Erythroblast (primary cell): ENCODE measurements around the gene RGS7BP.
"Not testable (repeated sequence)": the region's sequence is repeated elsewhere in the genome, so short reads cannot be mapped to it uniquely, and the experiment has no call there.

ENCODE experiments used
- DNase-seq, 2 experiments: peaks; one replicate each; lab custom pipeline; 2025; lab: John Stamatoyannopoulos, UW
- GATA1 ChIP-seq: IDR thresholded peaks from 2 replicates; pipeline ENCODE4 v1.6.1; 2011; ENCODE audit warnings: low read depth, mild to moderate bottlenecking, control low read depth, low read length, moderate library complexity
- POLR2A ChIP-seq: IDR thresholded peaks from 2 replicates; pipeline ENCODE4 v1.6.1; 2011; ENCODE audit warnings: mild to moderate bottlenecking, low read length

Gene RGS7BP

DNA sequence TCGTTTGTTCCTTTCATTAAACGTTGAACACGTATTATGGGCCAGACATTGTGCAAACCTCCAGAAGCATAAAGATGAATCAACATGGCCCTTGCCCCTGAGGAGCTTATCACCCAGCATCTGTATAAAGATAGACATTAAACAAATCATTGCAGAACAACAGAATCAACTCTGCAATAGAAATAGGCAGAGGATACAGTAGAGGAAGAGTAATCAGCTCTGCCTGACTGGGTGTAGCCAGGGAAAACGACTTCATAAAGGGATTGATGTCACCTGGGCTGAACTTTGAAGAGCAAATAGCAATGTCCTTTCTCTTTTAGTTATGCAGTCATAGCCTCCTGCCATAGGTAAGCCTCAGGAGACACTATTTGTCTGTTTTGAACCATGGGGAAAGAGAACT, 13.4 kb downstream of the RGS7BP start:
- no peak for TF ChIP-seq GATA1
- TF ChIP-seq POLR2A, result no peak
- no peak for DNase-seq

DNA sequence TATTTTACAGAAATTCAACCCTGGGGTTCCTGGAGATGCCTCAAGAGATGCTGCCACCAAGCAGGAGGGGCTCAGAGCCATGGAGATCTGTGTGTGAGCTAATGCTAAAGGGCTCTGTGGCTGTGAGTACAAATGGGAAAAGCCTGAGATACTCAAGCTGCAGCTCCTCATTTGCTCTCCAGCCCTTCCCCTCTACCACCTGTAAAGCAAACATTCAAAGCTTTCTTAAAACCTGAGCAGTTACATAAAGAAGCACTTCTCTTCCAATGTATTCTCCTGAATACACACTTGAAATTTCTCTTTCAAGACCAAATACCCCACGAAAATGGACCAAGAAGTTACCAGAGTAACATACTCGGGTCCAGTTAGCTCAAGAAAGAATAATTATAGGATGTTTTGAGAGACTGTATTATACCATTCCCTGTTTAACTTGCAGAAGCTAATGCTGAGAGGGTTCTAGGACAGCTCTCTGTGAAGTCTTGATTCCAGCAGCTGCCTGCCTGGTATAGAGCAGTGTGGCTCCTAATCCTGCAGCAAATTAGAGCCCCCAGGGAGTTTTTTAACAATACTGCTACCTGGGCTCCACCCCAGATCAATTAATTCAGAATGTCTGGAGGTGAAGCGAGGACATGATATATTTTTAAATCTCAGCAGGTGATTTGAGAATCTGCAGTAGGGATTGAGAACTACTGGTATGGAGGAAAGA, 21.1 kb downstream of the RGS7BP start:
- DNase-seq, result no peak

DNA sequence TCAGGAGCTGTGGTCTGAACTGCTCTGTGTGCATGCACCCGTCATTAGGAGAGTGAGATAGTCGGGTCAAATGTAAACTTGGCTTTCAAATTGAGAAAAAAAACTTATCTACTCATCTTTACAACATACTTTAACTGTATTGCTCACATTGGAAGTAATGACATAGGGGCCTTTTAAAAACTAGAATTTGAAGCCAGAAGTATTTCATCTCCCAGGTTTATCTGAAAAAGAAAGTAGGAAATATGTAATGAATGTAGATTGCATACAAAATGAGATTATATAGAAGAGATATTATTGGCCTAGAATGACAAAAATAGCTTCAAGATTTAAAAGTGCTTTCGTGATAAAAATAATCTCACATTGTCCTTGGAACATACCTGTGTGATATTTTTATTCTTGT, 24.3 kb downstream of the RGS7BP start:
- no peak for DNase-seq
- TF ChIP-seq GATA1 (no peak), POLR2A (no peak)

More for the DNA sequence above, 21.1 kb downstream of the RGS7BP start:
- TF ChIP-seq POLR2A, result no peak
- no peak for TF ChIP-seq GATA1

DNA sequence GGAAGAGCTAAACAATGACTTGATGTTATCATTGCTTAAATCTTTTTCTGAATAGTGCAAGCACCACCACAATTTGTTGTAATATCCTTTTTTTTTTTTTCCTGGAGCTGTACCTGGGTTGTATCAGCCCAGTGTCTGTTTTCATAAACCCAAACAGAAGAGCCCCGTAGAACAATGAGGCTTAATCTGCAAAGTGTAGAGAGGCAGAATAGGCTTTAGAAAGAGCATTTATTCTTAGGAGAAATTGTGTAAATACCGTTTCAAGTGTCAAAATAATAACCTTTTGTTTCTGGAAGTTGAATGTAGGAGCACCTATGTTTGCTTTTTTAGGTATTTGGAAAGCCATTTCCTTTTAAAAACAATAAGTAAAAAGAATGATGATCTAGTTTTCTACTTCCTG, 26.4 kb downstream of the RGS7BP start:
- TF ChIP-seq GATA1 (no peak), POLR2A (no peak)
- no peak for DNase-seq

DNA sequence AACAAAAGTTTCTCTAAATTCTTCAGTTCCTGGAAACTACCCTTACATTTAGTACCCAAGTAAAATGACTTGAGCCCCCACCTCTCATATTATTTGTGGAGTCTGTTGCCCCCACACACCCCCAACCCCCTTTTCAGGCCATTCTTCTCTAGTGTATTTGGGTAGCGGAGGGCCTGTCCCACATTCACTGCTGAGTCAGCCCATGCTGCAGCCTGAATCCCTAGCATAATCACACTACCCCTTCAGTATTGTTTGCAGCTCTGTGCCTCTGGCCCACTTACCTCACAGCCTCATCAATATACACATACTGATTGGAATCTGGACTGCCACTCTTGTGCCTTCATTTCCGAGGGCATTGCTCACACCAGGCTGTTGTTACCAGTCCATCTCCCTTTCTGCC, 26.8 kb downstream of the RGS7BP start:
- DNase-seq, result no peak
- no peak for TF ChIP-seq POLR2A
- no peak for TF ChIP-seq GATA1

DNA sequence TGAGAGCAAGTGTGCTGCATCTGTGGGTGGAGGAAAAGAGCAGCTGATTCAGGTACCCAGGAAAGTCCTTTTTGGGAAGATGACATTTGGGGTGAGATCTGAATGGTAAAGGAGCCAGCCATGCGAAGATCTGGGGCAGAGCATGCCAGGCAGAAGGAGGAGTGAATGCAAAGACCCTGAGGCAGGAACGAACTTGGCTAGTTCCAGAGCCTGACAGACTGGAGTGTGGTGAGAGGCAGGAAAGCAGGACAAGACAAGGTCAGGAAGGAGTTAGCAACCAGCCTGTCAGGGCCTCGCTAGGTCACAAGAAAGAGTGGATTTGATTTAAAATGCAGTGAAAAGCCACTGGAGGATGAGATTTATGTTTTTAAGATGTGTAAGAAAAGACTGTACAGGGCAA, 28.2 kb downstream of the RGS7BP start:
- DNase-seq, result no peak
- TF ChIP-seq POLR2A, result no peak
- no peak for TF ChIP-seq GATA1

DNA sequence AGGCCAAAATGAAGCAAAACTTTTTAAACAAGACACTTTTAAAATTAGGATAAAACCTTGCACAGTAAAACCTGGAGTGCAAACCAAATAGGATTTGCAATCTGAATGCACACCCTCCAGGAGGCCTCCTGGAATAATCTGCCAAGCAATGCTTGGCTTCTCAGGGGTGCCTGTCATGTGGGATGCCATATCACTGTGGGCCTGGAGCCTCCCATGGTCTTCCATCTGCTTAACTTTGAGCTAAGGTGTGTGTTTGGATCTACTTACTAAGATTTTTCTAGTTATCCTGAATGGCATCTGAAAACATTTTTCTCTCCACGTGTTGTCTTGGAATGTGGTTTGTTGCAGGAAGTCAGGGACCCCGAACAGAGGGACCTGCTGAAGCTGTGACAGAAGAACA, 52.1 kb downstream of the RGS7BP start:
- no peak for DNase-seq
- TF ChIP-seq GATA1 (no peak), POLR2A (no peak)

DNA sequence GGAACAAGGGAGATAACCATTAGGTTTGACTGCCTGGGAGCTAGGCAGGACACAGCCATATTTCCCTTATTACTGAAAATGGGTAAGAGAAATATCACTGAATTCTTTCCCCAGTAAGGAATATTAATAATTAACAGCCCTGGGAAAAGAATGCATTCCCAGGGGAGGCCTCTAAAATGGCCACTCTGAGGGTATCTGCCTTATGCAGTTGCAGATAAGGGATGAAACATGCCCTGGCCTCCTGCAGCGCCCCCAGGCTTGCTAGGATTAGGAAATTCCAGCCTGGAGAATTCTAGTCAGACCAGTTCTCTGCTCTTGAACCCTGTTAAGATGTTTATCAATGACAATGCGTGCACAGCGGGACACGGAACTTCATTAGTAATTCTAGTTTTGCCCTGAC, 52.8 kb downstream of the RGS7BP start:
- DNase-seq, result not testable (repeated sequence)

DNA sequence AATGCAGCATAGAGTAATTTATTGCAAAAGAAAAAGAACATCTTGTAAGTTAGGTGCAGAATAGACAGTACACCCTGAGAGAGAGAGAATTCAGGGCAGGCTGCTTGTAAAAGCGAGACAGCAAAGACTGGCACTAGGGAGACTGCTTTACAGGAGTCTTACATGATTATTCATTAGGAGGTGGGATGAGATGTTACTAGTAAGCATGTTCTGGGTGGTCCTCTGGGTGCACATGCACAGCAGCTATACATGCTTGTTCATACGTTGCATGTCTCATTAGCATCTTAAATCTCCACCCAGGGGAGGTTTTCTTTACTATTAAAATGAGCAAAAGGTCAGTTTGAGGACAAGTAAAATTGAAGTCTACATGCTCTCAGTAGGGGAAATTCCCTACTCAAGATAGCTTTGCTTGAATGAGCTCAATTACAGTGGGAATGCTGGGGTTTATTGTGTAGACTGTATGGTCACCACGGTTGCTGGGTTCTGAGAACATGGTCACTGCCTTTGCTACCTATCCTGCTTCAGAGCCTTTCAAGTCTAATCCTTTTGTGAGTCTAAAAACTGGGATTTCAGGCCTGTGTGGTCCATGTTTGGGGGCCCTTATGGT, 60.6 kb downstream of the RGS7BP start:
- DNase-seq, result no peak
- no peak for TF ChIP-seq POLR2A
- no peak for TF ChIP-seq GATA1

DNA sequence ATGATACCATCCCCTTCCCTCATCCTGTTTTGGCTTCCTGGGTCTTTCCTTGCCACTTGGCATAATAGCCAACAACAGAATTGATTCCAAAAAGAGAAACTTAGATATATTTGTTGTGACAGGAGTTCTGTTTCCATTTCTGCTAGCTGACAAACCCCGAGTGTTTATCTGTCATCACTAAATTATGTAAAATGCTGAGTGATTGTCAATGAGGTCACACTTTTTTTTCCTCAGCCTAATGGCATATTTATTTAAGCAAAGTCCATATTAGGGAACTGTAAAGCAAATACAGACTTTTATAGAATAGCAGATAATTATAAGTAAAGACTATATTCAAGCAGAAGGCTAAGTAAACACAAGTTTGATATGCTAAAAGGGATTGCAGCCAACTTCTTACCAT, 64.0 kb downstream of the RGS7BP start:
- TF ChIP-seq GATA1, result no peak
- TF ChIP-seq POLR2A, result no peak
- no peak for DNase-seq

DNA sequence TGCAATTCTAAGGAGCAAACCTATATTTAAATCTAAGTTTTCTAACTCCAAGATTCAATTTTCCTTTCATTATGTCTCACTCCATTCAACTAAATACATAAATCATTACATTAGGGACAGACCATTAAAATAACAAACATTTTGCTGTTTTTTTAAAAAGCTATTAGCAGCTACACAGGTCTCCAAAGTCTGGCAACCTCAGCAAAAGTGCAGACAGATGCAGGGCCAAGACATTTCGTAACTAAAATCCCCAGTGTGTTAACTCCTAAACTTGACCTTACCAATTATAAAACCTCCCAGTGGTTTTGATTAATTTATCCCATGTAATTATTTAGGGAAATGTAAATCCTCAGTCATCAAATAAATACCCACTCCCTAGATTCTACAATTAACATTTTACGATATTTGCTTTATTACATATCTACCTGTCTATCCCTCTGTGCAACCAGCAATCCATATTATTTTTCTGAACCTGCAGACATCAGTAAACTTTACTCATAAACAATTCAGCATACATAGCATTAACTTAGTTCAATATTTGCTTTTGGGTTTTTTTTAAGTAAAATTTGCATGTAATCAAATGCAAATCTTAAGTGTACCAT, 64.7 kb downstream of the RGS7BP start:
- DNase-seq, result no peak
- TF ChIP-seq GATA1 (no peak), POLR2A (no peak)

DNA sequence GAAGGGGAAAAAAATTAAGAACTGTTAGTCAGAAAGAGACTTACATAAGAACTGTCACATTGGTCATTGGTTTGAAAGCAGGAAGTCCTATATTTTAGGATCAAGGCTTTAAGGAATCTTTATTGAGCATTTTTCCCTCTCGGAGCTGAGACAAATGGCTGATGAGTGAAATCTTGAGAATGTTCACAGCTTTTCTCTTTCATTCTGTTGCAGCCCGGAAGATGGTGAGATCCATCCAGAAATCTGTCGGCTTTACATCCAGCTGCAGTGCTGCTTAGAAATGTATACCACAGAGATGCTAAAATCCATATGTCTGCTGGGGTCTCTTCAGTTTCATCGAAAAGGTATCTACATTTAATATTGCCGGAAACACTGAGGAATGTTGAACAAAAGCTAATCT, 69.7 kb downstream of the RGS7BP start:
- no peak for TF ChIP-seq POLR2A
- TF ChIP-seq GATA1, result no peak
- no peak for DNase-seq

DNA sequence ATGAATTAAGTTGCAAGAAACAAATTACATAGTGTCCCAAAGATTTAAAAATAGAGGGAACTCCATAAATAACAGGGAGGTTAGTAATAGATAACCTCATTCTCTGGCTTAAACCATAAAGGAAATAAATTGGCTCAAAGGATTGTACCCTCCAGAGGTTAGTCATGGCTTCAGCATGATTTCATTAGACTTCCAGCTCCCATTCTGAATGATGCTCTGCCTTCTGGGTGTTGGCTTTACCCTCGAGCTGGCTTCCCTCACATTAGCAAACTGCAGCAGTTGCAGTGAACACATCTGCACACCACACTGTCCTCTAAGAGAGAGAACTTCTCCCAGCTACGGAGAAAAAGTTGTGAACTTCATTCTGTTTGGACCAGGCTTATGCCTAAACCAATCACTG, 70.4 kb downstream of the RGS7BP start:
- TF ChIP-seq GATA1, result no peak
- no peak for TF ChIP-seq POLR2A
- no peak for DNase-seq

DNA sequence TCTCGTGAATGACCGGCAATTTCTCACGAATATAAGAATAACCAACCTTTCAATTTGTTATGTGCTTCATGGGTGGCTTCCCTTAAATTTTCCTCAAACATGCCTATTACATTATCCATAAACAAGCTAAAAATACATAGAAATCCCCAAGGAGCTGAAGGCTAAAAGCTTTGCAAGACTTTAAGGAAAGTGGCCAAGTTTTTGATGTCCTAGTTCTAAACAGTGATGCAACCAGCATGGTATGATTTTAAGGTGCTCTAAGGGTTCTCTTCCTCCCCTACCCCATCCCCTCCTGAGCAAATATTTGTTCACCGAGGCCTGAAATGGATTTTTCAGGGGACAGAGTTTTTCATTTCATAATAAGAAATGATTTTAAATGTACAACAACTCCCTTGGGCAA, 79.8 kb downstream of the RGS7BP start:
- DNase-seq, result no peak
- TF ChIP-seq GATA1 (no peak), POLR2A (no peak)

DNA sequence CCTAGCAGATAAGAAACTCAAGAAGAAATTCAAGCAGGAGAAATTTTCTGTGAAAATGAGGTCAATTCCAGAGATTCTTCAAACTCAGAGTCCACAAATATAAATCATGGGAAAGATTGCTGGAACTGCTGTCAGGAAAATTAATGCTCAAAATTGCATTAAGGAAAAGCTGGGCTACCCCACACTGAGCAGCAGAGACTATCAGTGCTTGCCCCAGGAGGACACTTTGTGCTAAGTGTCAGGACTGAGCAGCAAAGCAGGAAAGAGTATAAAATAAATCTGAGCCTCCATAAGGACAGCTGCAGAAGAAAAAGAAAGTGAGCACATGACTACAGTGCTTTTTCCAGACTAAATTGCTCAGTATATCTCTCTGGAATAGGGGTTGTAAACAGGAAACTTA, 81.6 kb downstream of the RGS7BP start:
- TF ChIP-seq GATA1 (no peak), POLR2A (no peak)
- DNase-seq, result no peak
